Adrenal gland (tissue), 5 donors: ENCODE results near the gene ICOSLG.

Experiments used
- POLR2A ChIP-seq, 2 donors: fragments of 450-650 bp; IDR thresholded peaks; one replicate each; pipeline ENCODE4 v1.6.1; 2017; ENCODE audit warnings: antibody characterized with exemption in 2 of 2, mild to moderate bottlenecking in 2 of 2, moderate library complexity in 1 of 2
- TF ChIP-seq, protein P1 (sequence below), 6 experiments: fragments of 450-650 bp in 4 of 6; fragments of 200-600 bp in 2 of 6; sonication (generic) in 1 of 6; IDR thresholded peaks; 1 replicate in 5 of 6; 2 replicates in 1 of 6; pipeline versions ENCODE4 v1.5.1 to v1.8.0; 2016 to 2021; ENCODE audit warnings: antibody characterized with exemption in 6 of 6, mild to moderate bottlenecking in 2 of 6, moderate library complexity in 1 of 6
- donor health status: DM: no; HTN: no; CAD: no.

DNA sequence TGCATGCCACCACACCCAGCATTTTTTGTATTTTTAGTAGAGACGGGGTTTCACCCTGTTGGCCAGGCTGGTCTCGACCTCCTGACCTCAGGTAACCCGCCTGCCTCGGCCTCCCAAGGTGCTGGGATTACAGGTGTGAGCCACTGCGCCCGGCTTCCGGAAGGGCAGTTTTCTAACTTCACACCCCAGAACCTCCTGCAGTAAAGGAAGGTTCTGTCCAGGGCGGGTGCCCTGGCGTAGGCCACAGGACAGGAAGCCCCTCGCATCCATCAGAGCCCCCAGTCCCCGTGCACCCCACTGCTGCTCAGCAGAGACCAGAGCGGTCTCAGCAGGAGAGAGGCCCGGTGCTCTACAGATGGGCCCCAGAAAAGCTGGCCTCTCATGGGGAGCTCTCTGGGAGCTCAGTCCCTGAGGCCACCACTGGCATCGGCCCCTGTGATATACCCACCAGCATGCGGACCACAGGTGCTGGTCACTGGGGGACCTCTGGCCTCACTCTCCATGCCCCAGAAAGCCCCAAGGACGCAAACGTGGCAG, 25.1 kb upstream of the ICOSLG start:
- TF ChIP-seq, protein P1, sequence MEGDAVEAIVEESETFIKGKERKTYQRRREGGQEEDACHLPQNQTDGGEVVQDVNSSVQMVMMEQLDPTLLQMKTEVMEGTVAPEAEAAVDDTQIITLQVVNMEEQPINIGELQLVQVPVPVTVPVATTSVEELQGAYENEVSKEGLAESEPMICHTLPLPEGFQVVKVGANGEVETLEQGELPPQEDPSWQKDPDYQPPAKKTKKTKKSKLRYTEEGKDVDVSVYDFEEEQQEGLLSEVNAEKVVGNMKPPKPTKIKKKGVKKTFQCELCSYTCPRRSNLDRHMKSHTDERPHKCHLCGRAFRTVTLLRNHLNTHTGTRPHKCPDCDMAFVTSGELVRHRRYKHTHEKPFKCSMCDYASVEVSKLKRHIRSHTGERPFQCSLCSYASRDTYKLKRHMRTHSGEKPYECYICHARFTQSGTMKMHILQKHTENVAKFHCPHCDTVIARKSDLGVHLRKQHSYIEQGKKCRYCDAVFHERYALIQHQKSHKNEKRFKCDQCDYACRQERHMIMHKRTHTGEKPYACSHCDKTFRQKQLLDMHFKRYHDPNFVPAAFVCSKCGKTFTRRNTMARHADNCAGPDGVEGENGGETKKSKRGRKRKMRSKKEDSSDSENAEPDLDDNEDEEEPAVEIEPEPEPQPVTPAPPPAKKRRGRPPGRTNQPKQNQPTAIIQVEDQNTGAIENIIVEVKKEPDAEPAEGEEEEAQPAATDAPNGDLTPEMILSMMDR (IDR thresholded peaks at IDR 0.05): no peak
- TF ChIP-seq POLR2A (IDR thresholded peaks at IDR 0.05): no peak
